Measurements from ENCODE around the gene LETM1. TPM values are rescaled to one million over a fixed set of nuclear protein-coding genes. Genes with fewer than 3 reads are reported as not detected.

Gene LETM1
- total RNA-seq, 1 donor from 2014 or later = 98.7 TPM

GRCh38 chr4:1887052-1887451 lies 31.1 kb upstream of the LETM1 start:
- Mint-ChIP-seq H3K36me3 (ENCODE audit: low read depth) (peaks cover 23% of the 10 kb centered on the region), H3K4me1 (peaks cover 32% of the 10 kb centered on the region), H3K27ac (peak overlapping the region; percentile 82), H3K4me3 (no peak overlapping the region), H3K27me3 (no peaks in the 10 kb centered on the region), H3K9me3 (no peaks in the 10 kb centered on the region)
- intact Hi-C loops (cut with micrococcal nuclease) = loop anchor here (2.0 kb wide), 1 partner anchor 14 kb away; no protein-coding TSS in a partner anchor
- DNase-seq = no peak

DNA sequence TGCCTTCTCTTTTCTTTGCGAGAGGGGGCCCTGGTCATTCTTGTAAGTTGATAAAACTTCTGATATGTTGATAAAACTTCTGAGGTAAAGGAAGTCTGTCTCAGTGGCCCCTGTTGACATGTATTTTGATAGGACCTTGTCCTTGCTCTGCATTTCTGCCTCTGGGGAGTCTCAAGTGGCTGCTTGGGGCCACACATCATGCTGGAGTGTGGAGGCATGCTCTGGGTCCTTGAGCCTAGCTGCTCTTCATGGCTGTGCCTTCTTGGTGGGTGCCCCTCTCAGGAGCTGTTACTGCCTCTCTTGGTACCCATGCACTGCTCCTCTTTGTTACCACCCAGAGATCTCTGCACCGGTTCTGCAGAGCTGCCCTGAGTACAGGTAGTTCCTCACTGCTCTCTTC lies 29.5 kb upstream of the LETM1 start:
- H3K36me3 Mint-ChIP-seq (ENCODE audit: low read depth) = peaks cover 24% of the 10 kb centered on the region
- no peak for DNase-seq
- H3K27me3 Mint-ChIP-seq = no peaks in the 10 kb centered on the region
- intact Hi-C loops (cut with micrococcal nuclease) = no loop called here
- peaks cover 39% of the 10 kb centered on the region for H3K4me1 Mint-ChIP-seq
- no peak overlapping the region for H3K27ac Mint-ChIP-seq
- H3K9me3 Mint-ChIP-seq = no peaks in the 10 kb centered on the region
- H3K4me3 Mint-ChIP-seq = no peak overlapping the region

GRCh38 chr4:1883583-1883982 lies 27.6 kb upstream of the LETM1 start:
- no peak overlapping the region for H3K4me3 Mint-ChIP-seq
- H3K4me1 Mint-ChIP-seq = peaks cover 47% of the 10 kb centered on the region
- intact Hi-C loops (cut with micrococcal nuclease) = no loop called here
- peak overlapping the region; percentile 49 for H3K27ac Mint-ChIP-seq
- no peaks in the 10 kb centered on the region for H3K9me3 Mint-ChIP-seq
- no peak for DNase-seq
- H3K36me3 Mint-ChIP-seq (ENCODE audit: low read depth) = peaks cover 28% of the 10 kb centered on the region
- no peaks in the 10 kb centered on the region for H3K27me3 Mint-ChIP-seq

DNA sequence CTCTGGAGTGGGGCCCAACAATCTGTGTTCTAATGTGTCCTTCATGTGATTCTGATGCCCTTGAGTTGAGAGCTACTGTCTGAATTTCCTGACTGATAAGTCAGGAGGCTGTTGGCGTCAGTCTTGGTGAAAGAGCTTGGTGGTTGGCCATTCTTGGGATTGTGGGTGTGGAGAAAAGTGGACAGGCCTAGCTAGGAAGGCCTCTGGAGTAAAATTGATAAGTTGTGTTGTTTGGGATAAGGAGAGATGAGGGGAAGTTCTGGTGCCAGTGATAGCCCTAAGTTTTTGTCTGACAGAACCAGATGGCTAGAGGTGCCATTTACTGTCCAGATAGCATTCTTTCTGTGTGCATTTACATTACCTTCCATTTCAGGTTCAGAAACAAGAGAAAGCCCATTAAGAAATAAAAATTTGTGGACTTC lies 26.9 kb upstream of the LETM1 start:
- Mint-ChIP-seq H3K4me1 (peaks cover 49% of the 10 kb centered on the region), H3K27me3 (no peaks in the 10 kb centered on the region), H3K9me3 (no peaks in the 10 kb centered on the region), H3K4me3 (no peak overlapping the region), H3K36me3 (ENCODE audit: low read depth) (peaks cover 27% of the 10 kb centered on the region), H3K27ac (peak overlapping the region; percentile 46)
- DNase-seq = no peak
- intact Hi-C loops (cut with micrococcal nuclease) = no loop called here

DNA sequence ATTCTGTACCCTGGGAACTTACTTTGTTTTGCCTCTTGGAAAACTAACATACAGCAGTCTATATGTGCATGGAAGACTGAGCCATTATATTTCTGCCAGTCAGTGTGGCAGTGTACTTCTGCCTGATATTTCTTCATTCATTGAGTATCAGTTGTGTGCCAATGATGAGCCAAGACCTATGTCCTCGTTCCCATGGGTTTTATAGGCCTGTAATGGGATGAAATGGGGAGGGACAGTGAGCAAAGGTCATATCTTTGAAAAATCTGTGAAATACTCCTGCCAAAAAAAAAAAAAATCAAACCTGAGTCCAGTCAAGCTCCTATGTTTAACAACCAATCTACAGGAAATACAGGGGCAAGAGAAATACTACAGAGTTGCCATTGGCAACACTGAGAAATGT lies 24.4 kb upstream of the LETM1 start:
- H3K27me3 Mint-ChIP-seq = no peaks in the 10 kb centered on the region
- peaks cover 50% of the 10 kb centered on the region for H3K4me1 Mint-ChIP-seq
- H3K9me3 Mint-ChIP-seq = no peaks in the 10 kb centered on the region
- peaks cover 27% of the 10 kb centered on the region for H3K36me3 Mint-ChIP-seq (ENCODE audit: low read depth)
- peak overlapping the region; percentile 39 for H3K27ac Mint-ChIP-seq
- H3K4me3 Mint-ChIP-seq = no peak overlapping the region
- intact Hi-C loops (cut with micrococcal nuclease) = no loop called here
- DNase-seq = no peak

- Mint-ChIP-seq H3K4me1 (peaks cover 54% of the 10 kb centered on the region), H3K4me3 (no peak overlapping the region), H3K36me3 (ENCODE audit: low read depth) (peaks cover 28% of the 10 kb centered on the region), H3K27me3 (no peaks in the 10 kb centered on the region), H3K9me3 (no peaks in the 10 kb centered on the region), H3K27ac (peak overlapping the region; percentile 54)
- intact Hi-C loops (cut with micrococcal nuclease) = loop anchor here (10.0 kb wide), 1 partner anchor 125 kb away; the partner anchor contains the start of gene NELFA
- DNase-seq = no peak
Observed at GRCh38 chr4:1879485-1879884, 23.5 kb upstream of the LETM1 start.

GRCh38 chr4:1874201-1874600 lies 18.2 kb upstream of the LETM1 start:
- H3K4me1 Mint-ChIP-seq = peaks cover 51% of the 10 kb centered on the region
- no peaks in the 10 kb centered on the region for H3K9me3 Mint-ChIP-seq
- H3K4me3 Mint-ChIP-seq = peak overlapping the region; percentile 94
- peak overlapping the region; percentile 70 for H3K27ac Mint-ChIP-seq
- DNase-seq = no peak
- intact Hi-C loops (cut with micrococcal nuclease) = loop anchor here (5.0 to 10.0 kb wide), 2 partner anchors 38 to 131 kb away; partner anchors contain the start of gene NELFA
- H3K27me3 Mint-ChIP-seq = no peaks in the 10 kb centered on the region
- peaks cover 15% of the 10 kb centered on the region for H3K36me3 Mint-ChIP-seq (ENCODE audit: low read depth)

- intact Hi-C loops (cut with micrococcal nuclease) = loop anchor here (1.0 to 10.0 kb wide), 4 partner anchors 13 to 131 kb away; partner anchors contain the start of gene NELFA
- DNase-seq = no peak
- peaks cover 15% of the 10 kb centered on the region for H3K36me3 Mint-ChIP-seq (ENCODE audit: low read depth)
- peak overlapping the region; percentile 94 for H3K4me3 Mint-ChIP-seq
- peak overlapping the region; percentile 98 for H3K27ac Mint-ChIP-seq
- H3K4me1 Mint-ChIP-seq = peaks cover 49% of the 10 kb centered on the region
- no peaks in the 10 kb centered on the region for H3K27me3 Mint-ChIP-seq
- H3K9me3 Mint-ChIP-seq = no peaks in the 10 kb centered on the region
Observed at GRCh38 chr4:1873776-1874175, 17.8 kb upstream of the LETM1 start.

- no peaks in the 10 kb centered on the region for H3K9me3 Mint-ChIP-seq
- H3K4me1 Mint-ChIP-seq = peaks cover 44% of the 10 kb centered on the region
- H3K36me3 Mint-ChIP-seq (ENCODE audit: low read depth) = peaks cover 15% of the 10 kb centered on the region
- no peaks in the 10 kb centered on the region for H3K27me3 Mint-ChIP-seq
- peak overlapping the region; percentile 94 for H3K4me3 Mint-ChIP-seq
- intact Hi-C loops (cut with micrococcal nuclease) = loop anchor here (1.0 to 10.0 kb wide), 4 partner anchors 14 to 132 kb away; partner anchors contain the start of gene NELFA
- H3K27ac Mint-ChIP-seq = peak overlapping the region; percentile 98
- DNase-seq = peak; percentile 63
Observed at GRCh38 chr4:1873291-1873690, 17.3 kb upstream of the LETM1 start.

DNA sequence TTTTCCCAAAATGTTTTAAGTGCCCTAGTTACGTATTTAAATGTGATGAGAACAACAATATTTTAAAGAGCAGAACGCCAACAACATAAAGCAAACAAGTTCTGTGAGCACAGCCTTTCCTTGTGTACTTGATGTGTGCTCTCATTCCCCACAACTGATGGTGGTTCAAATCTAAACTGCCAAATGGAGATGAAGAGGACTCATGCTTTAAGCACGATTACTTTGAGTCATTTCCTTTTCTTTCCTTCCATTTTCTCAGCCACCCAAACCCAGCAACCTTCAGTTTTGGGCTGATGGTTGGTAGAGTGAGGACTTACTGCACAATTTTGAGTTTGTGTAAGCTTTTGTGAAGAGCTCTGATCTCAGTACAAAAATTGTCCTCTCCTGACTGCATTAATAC lies 16.9 kb upstream of the LETM1 start:
- H3K36me3 Mint-ChIP-seq (ENCODE audit: low read depth) = peaks cover 15% of the 10 kb centered on the region
- intact Hi-C loops (cut with micrococcal nuclease) = loop anchor here (1.0 to 10.0 kb wide), 4 partner anchors 14 to 132 kb away; partner anchors contain the start of gene NELFA
- peak overlapping the region; percentile 98 for H3K27ac Mint-ChIP-seq

DNA sequence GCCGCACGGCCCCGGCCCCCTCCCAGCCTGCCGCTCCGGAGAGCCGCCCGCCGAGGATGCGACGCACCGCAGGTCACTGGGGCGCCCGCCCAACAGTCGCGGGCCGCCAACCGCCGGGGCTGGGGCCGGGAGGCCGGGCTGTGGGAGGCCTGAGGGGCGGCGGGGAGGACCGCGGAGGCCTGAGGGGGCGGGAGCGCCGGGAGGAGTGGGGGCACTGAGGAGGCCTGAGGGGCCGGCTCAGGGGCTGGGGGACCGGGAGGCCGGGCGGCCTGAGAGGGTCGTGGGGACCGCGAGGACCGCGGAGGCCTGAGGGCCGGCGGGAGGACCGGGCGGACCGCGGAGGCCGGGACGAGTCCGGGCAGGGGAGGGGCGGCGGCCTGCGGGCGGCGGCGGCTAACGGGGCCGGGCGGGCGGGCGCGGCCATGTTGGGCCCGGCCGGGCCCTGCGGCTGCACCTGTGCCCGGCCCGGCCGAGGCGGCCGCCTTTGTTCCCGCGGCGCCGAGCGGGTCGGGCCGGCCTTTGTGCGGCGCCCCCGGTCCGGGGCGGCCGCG lies 15.6 kb upstream of the LETM1 start:
- no peak overlapping the region for H3K27ac Mint-ChIP-seq
- peak overlapping the region; percentile 39 for H3K4me3 Mint-ChIP-seq
- H3K9me3 Mint-ChIP-seq = no peaks in the 10 kb centered on the region
- intact Hi-C loops (cut with micrococcal nuclease) = loop anchor here (2.0 to 10.0 kb wide), 4 partner anchors 15 to 159 kb away; partner anchors contain the start of genes NELFA and SLBP
- H3K27me3 Mint-ChIP-seq = no peaks in the 10 kb centered on the region
- peaks cover 9% of the 10 kb centered on the region for H3K36me3 Mint-ChIP-seq (ENCODE audit: low read depth)
- DNase-seq = no peak
- peaks cover 36% of the 10 kb centered on the region for H3K4me1 Mint-ChIP-seq

More for the DNA sequence above, 16.9 kb upstream of the LETM1 start:
- Mint-ChIP-seq H3K27me3 (no peaks in the 10 kb centered on the region), H3K9me3 (no peaks in the 10 kb centered on the region), H3K4me1 (peaks cover 44% of the 10 kb centered on the region), H3K4me3 (peak overlapping the region; percentile 94)
- peak; percentile 81 for DNase-seq

DNA sequence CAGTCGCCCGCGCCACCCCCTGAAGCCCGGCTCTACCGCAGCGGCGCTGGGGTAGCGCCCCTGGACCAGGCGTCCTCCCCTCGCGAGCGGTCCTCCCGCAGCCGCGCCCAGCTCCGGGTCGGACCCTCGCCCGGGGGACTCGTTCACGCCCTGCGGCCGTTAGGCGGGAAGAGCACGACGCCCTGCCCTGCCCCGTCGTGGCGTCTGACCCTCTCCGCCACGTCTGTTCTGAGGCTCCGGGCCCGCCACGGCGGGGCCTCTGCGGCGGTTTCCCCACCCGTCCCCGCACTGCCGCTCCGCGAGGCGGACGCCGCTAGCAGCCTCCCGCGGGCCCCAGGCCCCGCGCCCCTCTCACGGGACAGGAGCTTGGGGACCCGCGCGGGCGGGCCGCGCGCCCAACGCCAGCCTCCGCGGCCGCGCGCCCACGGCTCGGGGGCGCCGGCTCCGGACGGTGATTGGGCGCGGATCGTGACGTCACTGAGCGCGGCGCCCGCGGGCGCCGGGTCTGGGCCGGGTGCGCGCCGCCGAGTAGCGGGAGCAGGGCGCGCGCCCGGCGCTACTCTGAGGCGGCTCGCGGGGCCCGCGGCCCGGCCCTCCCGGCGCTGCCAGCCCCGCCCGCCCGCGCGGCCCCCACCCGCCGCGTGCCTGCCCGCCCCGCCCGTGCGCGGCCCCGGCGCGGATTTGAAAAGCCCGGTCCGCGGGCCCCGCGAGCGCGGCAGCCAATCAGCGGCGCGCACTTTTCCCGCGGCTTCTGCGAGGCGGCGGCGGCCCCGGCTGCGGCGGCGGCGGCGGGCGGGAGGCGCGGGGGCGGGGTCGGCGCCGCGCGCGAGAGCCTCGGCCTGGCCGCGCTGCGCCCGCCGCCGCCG lies 14.9 kb upstream of the LETM1 start, which contains the start of gene NSD2:
NSD2 (plus strand) TSS at position 816 of the 866 bp plus-strand sequence. CDS start 29,262 bp downstream, outside the sequence.
- DNase-seq = peak; percentile 97
- Mint-ChIP-seq H3K27me3 (no peaks in the 10 kb centered on the region), H3K27ac (peak within 1 kb of the TSS; percentile 98), H3K4me1 (peaks cover 30% of the 10 kb centered on the region), H3K9me3 (no peaks in the 10 kb centered on the region), H3K36me3 (ENCODE audit: low read depth) (peaks cover 9% of the 10 kb centered on the region), H3K4me3 (peak within 1 kb of the TSS; percentile 94)
- intact Hi-C loops (cut with micrococcal nuclease) = loop anchor here (1.0 to 10.0 kb wide), 4 partner anchors 15 to 158 kb away; partner anchors contain the start of genes LETM1, NELFA and SLBP

DNA sequence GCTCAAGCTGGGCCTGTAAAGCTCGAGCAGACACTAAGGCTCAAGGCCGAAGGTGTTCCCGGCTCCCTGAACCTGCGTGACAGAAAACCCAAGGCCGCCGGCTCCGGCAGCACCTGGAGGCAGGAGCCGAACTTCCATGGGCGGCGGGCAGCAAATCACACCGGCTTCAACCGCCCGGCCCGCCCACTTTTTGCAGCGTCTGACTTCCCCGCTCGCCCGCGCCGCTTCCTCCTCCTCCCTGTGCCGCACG lies 14.3 kb upstream of the LETM1 start:
- Mint-ChIP-seq H3K9me3 (no peaks in the 10 kb centered on the region), H3K4me3 (peak overlapping the region; percentile 90), H3K4me1 (peaks cover 30% of the 10 kb centered on the region), H3K36me3 (ENCODE audit: low read depth) (peaks cover 9% of the 10 kb centered on the region), H3K27me3 (no peaks in the 10 kb centered on the region), H3K27ac (peak overlapping the region; percentile 93)
- peak; percentile 96 for DNase-seq
- intact Hi-C loops (cut with micrococcal nuclease) = loop anchor here (1.0 to 10.0 kb wide), 4 partner anchors 14 to 157 kb away; partner anchors contain the start of genes LETM1, NELFA and SLBP
